Measurements from ENCODE around the gene SPRY4. TPM values are rescaled to one million over a fixed set of nuclear protein-coding genes. Genes with fewer than 3 reads are reported as not detected.

SPRY4 gene, protein sequence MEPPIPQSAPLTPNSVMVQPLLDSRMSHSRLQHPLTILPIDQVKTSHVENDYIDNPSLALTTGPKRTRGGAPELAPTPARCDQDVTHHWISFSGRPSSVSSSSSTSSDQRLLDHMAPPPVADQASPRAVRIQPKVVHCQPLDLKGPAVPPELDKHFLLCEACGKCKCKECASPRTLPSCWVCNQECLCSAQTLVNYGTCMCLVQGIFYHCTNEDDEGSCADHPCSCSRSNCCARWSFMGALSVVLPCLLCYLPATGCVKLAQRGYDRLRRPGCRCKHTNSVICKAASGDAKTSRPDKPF
- 7.7 and 8.3 TPM in 2 replicates for total RNA-seq (2022)
- Bru-seq, nascent RNA, result percentile 84 among the genes with signal in this experiment
- BruChase-seq, experiment 1, labeled RNA remaining after a 2-hour chase, result percentile 84 among the genes with signal in this experiment
- BruChase-seq, experiment 2, labeled RNA remaining after a 6-hour chase, result percentile 78 among the genes with signal in this experiment
- long read RNA-seq, full-length matches to known transcripts, result 10 of 15 reads
- long read RNA-seq, partial matches to known transcripts, result 0 of 15 reads
- long read RNA-seq, other reads (novel, unspliced or antisense), result 5 of 15 reads

DNA sequence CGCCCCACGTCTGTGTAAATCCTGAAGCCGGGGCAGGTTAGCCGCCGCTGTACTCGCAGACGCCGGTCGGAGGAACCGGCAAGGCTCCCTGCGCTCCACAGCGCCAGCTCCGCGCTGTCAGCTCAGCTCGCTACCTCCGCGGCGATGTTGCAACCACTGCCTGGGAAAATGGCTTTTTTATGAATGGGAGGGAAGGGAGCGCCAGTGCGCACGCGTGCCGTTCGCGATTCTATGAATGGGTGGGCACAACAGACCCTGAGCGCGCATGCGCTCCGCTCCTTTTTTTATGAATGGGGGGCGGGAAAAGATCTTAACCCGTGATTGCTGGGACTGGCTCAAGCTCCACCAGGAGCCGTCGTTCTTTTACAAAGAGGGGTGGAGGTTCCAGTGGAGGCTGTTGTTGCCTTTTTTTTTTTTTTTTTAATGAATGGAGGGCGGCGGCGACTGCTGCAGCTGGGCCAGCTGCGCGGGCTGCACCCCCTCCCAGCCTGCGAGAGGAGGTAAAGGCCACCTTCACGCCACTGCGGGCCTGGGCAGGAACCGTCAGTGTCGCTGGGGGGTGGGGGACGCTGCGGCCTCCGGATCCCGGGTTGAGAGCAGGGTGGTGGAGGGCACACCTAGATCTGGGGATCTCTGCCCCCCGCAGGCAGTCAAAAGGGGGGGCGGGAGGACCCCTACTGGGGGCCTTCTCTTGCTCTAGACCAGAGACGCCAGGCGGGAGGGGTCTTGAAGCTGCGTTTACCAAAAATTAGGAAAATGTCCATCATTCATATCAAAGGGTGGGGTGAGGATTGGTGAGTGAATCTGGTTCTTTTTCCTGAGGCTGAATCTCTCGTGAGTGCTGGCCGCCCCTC lies at the start of gene SPRY4:
Gene SPRY4 (minus strand): TSS at position 151 of the 854 bp plus-strand sequence. CDS start 9,913 bp downstream, outside the sequence.
- BruUV-seq (replicated peaks), result no TSS peak
- no peaks in the 10 kb centered on the region for H3K9me3 ChIP-seq
- H3K4me1 Mint-ChIP-seq (ENCODE audit: low read depth, unreplicated experiment), result peaks cover 41% of the 10 kb centered on the region
- ChIA-PET CTCF (interaction anchor here (0.6 to 1.0 kb wide), 3 partner anchors 32 to 380 kb away, joined by 3 read pairs; no protein-coding TSS in a partner anchor), POLR2A (interaction anchor here (0.5 to 1.2 kb wide), 6 partner anchors 9 to 166 kb away, joined by 3 to 9 read pairs (median 6); no protein-coding TSS in a partner anchor)
- H3K36me3 ChIP-seq (ENCODE audit: control insufficient read depth, insufficient read depth, low read length), result no peaks in the 10 kb centered on the region
- H3K4me1 ChIP-seq, result peaks cover 39% of the 10 kb centered on the region
- H3K27ac Mint-ChIP-seq (ENCODE audit: unreplicated experiment), result peak within 1 kb of the TSS; percentile 86
- H3K9me3 Mint-ChIP-seq (ENCODE audit: unreplicated experiment), result no peaks in the 10 kb centered on the region
- H3K27me3 ChIP-seq (replicated peaks; ENCODE audit: control insufficient read depth, insufficient read depth, low read length), result no peaks in the 10 kb centered on the region
- no peaks in the 10 kb centered on the region for H3K27me3 Mint-ChIP-seq (ENCODE audit: insufficient read depth, unreplicated experiment)
- peak; percentile 97 to 98 for DNase-seq
- intact Hi-C loops (cut with micrococcal nuclease; ENCODE audit: unreplicated experiment), result loop anchor here (1.0 to 5.0 kb wide), 6 partner anchors 19 to 223 kb away; no protein-coding TSS in a partner anchor
- TF ChIP-seq, protein P1, sequence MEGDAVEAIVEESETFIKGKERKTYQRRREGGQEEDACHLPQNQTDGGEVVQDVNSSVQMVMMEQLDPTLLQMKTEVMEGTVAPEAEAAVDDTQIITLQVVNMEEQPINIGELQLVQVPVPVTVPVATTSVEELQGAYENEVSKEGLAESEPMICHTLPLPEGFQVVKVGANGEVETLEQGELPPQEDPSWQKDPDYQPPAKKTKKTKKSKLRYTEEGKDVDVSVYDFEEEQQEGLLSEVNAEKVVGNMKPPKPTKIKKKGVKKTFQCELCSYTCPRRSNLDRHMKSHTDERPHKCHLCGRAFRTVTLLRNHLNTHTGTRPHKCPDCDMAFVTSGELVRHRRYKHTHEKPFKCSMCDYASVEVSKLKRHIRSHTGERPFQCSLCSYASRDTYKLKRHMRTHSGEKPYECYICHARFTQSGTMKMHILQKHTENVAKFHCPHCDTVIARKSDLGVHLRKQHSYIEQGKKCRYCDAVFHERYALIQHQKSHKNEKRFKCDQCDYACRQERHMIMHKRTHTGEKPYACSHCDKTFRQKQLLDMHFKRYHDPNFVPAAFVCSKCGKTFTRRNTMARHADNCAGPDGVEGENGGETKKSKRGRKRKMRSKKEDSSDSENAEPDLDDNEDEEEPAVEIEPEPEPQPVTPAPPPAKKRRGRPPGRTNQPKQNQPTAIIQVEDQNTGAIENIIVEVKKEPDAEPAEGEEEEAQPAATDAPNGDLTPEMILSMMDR (IDR thresholded peaks at IDR 0.05; ENCODE audit: insufficient read depth in 1 of 2, low read depth in 1 of 2, low read length in 1 of 2, severe bottlenecking in 1 of 2, unreplicated experiment in 1 of 2), result peak in 1 of 2 experiments; percentile 17
- peak within 1 kb of the TSS; percentile 83 for H3K4me3 ChIP-seq (ENCODE audit: low read depth, low read length)
- H3K36me3 Mint-ChIP-seq (ENCODE audit: insufficient read depth, unreplicated experiment), result no peaks in the 10 kb centered on the region
- H3K4me3 Mint-ChIP-seq (ENCODE audit: unreplicated experiment), result peak within 1 kb of the TSS; percentile 89

DNA sequence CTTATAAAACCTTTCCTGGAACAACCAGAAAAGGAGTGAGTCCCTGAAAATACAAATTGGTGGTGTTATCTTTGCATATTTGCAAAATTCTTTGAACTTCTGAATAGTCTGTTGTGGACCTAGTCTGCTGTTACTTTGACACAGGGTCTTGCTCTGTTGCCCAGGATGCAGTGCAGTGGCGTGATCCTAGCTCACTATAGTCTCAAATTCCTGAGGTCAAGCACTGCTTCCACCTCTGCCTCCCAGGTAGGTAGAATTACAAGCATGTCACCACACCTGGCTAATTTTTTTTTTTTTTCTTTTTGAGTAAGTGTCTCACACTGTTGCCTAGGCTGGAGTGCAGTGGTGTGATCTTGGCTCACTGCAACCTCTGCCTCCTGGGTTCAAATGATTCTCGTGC lies 43.7 kb upstream of the SPRY4 start:
- H3K36me3 ChIP-seq (ENCODE audit: control insufficient read depth, insufficient read depth, low read length), result no peaks in the 10 kb centered on the region
- Mint-ChIP-seq H3K4me3 (ENCODE audit: unreplicated experiment) (no peak overlapping the region), H3K4me1 (ENCODE audit: low read depth, unreplicated experiment) (no peaks in the 10 kb centered on the region), H3K27me3 (ENCODE audit: insufficient read depth, unreplicated experiment) (no peaks in the 10 kb centered on the region), H3K36me3 (ENCODE audit: insufficient read depth, unreplicated experiment) (no peaks in the 10 kb centered on the region), H3K27ac (ENCODE audit: unreplicated experiment) (no peak overlapping the region), H3K9me3 (ENCODE audit: unreplicated experiment) (no peaks in the 10 kb centered on the region)
- TF ChIP-seq, protein P1 (IDR thresholded peaks at IDR 0.05; ENCODE audit: insufficient read depth in 1 of 2, low read depth in 1 of 2, low read length in 1 of 2, severe bottlenecking in 1 of 2, unreplicated experiment in 1 of 2), result no peak
- ChIA-PET POLR2A (no interaction called here), CTCF (interaction anchor here (0.6 kb wide), 1 partner anchor 216 kb away, joined by 5 read pairs; no protein-coding TSS in a partner anchor)
- H3K4me1 ChIP-seq, result no peaks in the 10 kb centered on the region
- no peaks in the 10 kb centered on the region for H3K9me3 ChIP-seq
- BruUV-seq (replicated peaks), result no TSS peak
- intact Hi-C loops (cut with micrococcal nuclease; ENCODE audit: unreplicated experiment), result no loop called here
- H3K4me3 ChIP-seq (ENCODE audit: low read depth, low read length), result no peak overlapping the region
- no peaks in the 10 kb centered on the region for H3K27me3 ChIP-seq (replicated peaks; ENCODE audit: control insufficient read depth, insufficient read depth, low read length)
- no peak for DNase-seq

DNA sequence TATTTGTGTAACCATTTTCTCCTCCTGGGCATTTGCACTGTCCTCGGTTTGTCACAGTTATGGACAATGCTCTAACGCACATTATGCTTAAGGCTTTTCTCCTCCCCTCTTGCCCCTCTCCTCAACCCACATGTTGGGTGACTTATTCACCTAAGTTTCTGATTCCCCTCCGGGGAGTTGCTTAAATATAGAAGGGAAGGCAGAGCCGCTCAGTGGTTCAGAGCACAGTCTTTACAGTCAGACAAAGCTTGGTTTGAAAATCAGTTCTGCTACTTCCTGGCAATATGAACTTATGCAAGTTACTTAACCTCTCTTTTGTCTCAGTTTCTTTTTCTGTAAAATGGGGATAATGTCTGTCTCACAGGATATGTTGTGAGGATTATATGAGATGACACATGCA lies 41.2 kb upstream of the SPRY4 start:
- ChIA-PET CTCF (interaction anchor here (0.7 kb wide), 1 partner anchor 326 kb away, joined by 9 read pairs; no protein-coding TSS in a partner anchor), POLR2A (no interaction called here)
- no TSS peak for BruUV-seq (replicated peaks)
- H3K4me3 ChIP-seq (ENCODE audit: low read depth, low read length), result no peak overlapping the region
- intact Hi-C loops (cut with micrococcal nuclease; ENCODE audit: unreplicated experiment), result no loop called here
- Mint-ChIP-seq H3K27me3 (ENCODE audit: insufficient read depth, unreplicated experiment) (no peaks in the 10 kb centered on the region), H3K36me3 (ENCODE audit: insufficient read depth, unreplicated experiment) (peaks cover 5% of the 10 kb centered on the region), H3K9me3 (ENCODE audit: unreplicated experiment) (no peaks in the 10 kb centered on the region), H3K4me3 (ENCODE audit: unreplicated experiment) (no peak overlapping the region), H3K4me1 (ENCODE audit: low read depth, unreplicated experiment) (peaks cover 7% of the 10 kb centered on the region), H3K27ac (ENCODE audit: unreplicated experiment) (no peak overlapping the region)
- no peaks in the 10 kb centered on the region for H3K27me3 ChIP-seq (replicated peaks; ENCODE audit: control insufficient read depth, insufficient read depth, low read length)
- no peaks in the 10 kb centered on the region for H3K9me3 ChIP-seq
- H3K4me1 ChIP-seq, result peaks cover 10% of the 10 kb centered on the region
- DNase-seq, result no peak
- TF ChIP-seq, protein P1 (IDR thresholded peaks at IDR 0.05; ENCODE audit: insufficient read depth in 1 of 2, low read depth in 1 of 2, low read length in 1 of 2, severe bottlenecking in 1 of 2, unreplicated experiment in 1 of 2), result no peak
- H3K36me3 ChIP-seq (ENCODE audit: control insufficient read depth, insufficient read depth, low read length), result no peaks in the 10 kb centered on the region
